Transverse colon (tissue), 4 donors: ENCODE measurements around the gene SLFN12.

Experiments
- CTCF ChIP-seq, 5 experiments: fragments of 200-600 bp in 3 of 5; fragments of 450-650 bp in 2 of 5; sonication (generic) in 3 of 5; IDR thresholded peaks; 1 replicate in 2 of 5; 2 replicates in 3 of 5; pipeline ENCODE4 v1.5.1; 2016 to 2017; ENCODE audit warnings: antibody characterized with exemption in 5 of 5, inconsistent platforms in 3 of 5, mild to moderate bottlenecking in 2 of 5, moderate library complexity in 1 of 5
- POLR2A ChIP-seq: fragments of 450-650 bp; IDR thresholded peaks from one replicate; pipeline ENCODE4 v1.6.1; 2016; ENCODE audit warnings: antibody characterized with exemption, mild to moderate bottlenecking, moderate library complexity
- POLR2AphosphoS5 ChIP-seq, 3 donors: sonication (generic); formaldehyde crosslinking; IDR thresholded peaks; one replicate each; pipeline ENCODE4 v1.6.1; 2016; ENCODE audit warnings: antibody characterized with exemption in 3 of 3

DNA sequence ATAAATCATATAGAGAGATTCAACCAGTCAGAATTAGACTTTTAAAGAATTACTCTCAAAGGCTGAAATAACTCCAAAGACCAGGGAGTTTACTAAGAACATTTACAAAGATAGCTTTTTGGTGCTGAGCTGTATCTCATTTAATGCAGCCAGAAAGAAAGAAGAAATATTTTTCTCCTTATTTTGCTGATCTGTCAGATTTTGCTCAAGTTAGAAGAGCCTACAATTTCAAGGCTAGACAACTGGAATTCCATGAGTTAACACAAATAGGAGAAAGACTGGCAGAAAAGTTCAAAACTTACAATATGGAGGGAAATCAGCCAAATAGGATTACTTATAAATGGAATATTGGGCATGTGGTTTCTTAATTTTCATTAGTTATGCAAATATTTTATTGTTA is 6.1 kb upstream of the SLFN12 start:
- TF ChIP-seq POLR2A (no peak), CTCF (IDR thresholded peaks at IDR 0.05) (no peak), POLR2AphosphoS5 (IDR thresholded peaks at IDR 0.05) (no peak)
